Measurements from ENCODE around the gene ADAMTS7.
"Not testable (repeated sequence)": the region's sequence is repeated elsewhere in the genome, so short reads cannot be mapped to it uniquely, and the experiment has no call there.

ADAMTS7 gene

DNA sequence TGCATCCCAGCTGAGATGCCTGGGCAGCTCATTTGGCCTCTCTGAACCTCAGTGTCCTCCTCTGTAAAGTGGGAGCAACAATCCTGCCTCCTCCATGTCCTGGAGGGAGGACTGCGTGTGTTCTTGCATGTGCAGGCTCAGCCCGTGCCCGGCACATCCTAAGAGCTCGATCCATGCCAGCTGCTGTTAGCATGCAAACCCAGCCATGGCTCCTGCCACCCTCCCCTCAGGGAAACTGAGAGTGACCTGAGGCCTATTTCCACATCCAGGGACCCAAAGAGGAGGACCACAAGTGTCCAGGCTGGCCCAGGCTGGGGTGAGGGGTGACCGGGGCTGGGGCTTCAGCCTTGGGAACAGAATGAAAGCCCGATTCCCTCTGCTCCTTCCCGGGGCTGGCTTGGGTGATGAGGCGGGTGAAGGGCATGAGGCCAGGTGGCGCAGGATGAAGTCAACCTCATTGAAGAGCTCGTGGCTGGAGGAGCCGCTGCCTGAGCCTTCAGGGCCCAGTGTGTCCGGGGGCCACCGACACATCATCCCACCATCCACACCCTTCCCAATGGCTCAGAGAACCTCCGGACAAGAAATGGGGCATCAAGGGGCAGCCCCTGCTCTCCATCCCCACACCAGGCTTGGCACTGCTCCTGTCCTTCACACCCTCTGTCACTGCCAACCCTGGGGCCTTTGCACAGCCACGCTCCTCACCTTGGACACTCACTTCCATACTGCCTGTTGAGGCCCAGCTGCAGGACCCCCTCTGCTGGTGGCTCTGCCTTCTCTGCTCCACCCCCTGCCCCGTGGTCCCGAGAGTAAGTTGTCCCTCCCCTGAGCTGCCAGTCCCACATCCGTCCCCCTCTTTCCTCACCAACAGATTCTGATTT is 42.5 kb downstream of the ADAMTS7 start:
- Histone ChIP-seq H3K36me3 (ENCODE audit: insufficient read depth, low read length) (no peaks in the 10 kb centered on the region), H3K9ac (ENCODE audit: low read depth, low read length) (no peak overlapping the region), H4K20me1 (ENCODE audit: insufficient read depth, low read length) (no peaks in the 10 kb centered on the region), H3K79me2 (ENCODE audit: insufficient read depth, low read length) (no peaks in the 10 kb centered on the region), H3K27me3 (ENCODE audit: insufficient read depth, low read length, poor library complexity) (no peaks in the 10 kb centered on the region), H3K4me2 (ENCODE audit: insufficient read depth, low read length) (no peak overlapping the region), H3K4me3 (ENCODE audit: low read depth in 1 of 2, low read length in 2 of 2) (no peak overlapping the region), H3K4me1 (ENCODE audit: insufficient read depth, low read length) (no peaks in the 10 kb centered on the region), H3K9me3 (ENCODE audit: insufficient read depth, low read length, severe bottlenecking) (no peaks in the 10 kb centered on the region), H2AFZ (ENCODE audit: low read depth, low read length) (no peak overlapping the region), H3K27ac (ENCODE audit: low read length) (no peak overlapping the region)
- peak; percentile 35; the same call in 1 of the 3 replicates for ATAC-seq (ENCODE audit: insufficient read depth, low read depth)
- TF ChIP-seq, protein P1, sequence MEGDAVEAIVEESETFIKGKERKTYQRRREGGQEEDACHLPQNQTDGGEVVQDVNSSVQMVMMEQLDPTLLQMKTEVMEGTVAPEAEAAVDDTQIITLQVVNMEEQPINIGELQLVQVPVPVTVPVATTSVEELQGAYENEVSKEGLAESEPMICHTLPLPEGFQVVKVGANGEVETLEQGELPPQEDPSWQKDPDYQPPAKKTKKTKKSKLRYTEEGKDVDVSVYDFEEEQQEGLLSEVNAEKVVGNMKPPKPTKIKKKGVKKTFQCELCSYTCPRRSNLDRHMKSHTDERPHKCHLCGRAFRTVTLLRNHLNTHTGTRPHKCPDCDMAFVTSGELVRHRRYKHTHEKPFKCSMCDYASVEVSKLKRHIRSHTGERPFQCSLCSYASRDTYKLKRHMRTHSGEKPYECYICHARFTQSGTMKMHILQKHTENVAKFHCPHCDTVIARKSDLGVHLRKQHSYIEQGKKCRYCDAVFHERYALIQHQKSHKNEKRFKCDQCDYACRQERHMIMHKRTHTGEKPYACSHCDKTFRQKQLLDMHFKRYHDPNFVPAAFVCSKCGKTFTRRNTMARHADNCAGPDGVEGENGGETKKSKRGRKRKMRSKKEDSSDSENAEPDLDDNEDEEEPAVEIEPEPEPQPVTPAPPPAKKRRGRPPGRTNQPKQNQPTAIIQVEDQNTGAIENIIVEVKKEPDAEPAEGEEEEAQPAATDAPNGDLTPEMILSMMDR (IDR thresholded peaks at IDR 0.05; ENCODE audit: borderline replicate concordance, extremely low read depth, low read length, poor library complexity, severe bottlenecking), result no peak
- no peak for TF ChIP-seq EZH2 (IDR thresholded peaks at IDR 0.05; ENCODE audit: borderline replicate concordance, low read depth, low read length, severe bottlenecking)
- DNase-seq, result no peak

DNA sequence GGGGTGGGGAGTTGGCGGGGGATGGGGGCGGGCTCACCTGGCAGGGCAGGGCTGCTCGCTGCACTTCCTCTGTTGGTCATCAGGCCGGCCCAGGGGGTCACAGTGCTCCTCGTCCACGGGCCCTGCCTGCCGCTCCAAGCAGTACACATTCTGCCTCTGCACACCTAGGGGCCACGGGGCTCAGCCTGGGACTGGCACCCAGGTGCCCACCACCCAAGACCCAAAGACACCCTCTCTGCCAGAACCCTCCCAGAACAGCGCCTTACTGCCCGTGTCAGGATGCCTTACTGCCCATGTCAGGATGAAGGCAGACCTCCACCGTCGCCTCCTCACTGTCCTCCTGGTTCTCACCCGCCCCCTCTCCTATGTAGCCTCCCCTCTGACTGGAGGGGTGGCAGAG is 43.2 kb downstream of the ADAMTS7 start:
- Histone ChIP-seq H3K4me3 (ENCODE audit: low read depth in 1 of 2, low read length in 2 of 2) (no peak overlapping the region), H3K27me3 (ENCODE audit: insufficient read depth, low read length, poor library complexity) (no peaks in the 10 kb centered on the region), H3K4me1 (ENCODE audit: insufficient read depth, low read length) (no peaks in the 10 kb centered on the region), H3K9ac (ENCODE audit: low read depth, low read length) (no peak overlapping the region), H4K20me1 (ENCODE audit: insufficient read depth, low read length) (no peaks in the 10 kb centered on the region), H3K4me2 (ENCODE audit: insufficient read depth, low read length) (no peak overlapping the region), H3K9me3 (ENCODE audit: insufficient read depth, low read length, severe bottlenecking) (no peaks in the 10 kb centered on the region), H3K27ac (ENCODE audit: low read length) (no peak overlapping the region), H3K79me2 (ENCODE audit: insufficient read depth, low read length) (no peaks in the 10 kb centered on the region), H3K36me3 (ENCODE audit: insufficient read depth, low read length) (no peaks in the 10 kb centered on the region), H2AFZ (ENCODE audit: low read depth, low read length) (no peak overlapping the region)
- DNase-seq (no peak), ATAC-seq (ENCODE audit: insufficient read depth, low read depth) (no peak)
- TF ChIP-seq, protein P1 (IDR thresholded peaks at IDR 0.05; ENCODE audit: borderline replicate concordance, extremely low read depth, low read length, poor library complexity, severe bottlenecking), result no peak
- no peak for TF ChIP-seq EZH2 (IDR thresholded peaks at IDR 0.05; ENCODE audit: borderline replicate concordance, low read depth, low read length, severe bottlenecking)

DNA sequence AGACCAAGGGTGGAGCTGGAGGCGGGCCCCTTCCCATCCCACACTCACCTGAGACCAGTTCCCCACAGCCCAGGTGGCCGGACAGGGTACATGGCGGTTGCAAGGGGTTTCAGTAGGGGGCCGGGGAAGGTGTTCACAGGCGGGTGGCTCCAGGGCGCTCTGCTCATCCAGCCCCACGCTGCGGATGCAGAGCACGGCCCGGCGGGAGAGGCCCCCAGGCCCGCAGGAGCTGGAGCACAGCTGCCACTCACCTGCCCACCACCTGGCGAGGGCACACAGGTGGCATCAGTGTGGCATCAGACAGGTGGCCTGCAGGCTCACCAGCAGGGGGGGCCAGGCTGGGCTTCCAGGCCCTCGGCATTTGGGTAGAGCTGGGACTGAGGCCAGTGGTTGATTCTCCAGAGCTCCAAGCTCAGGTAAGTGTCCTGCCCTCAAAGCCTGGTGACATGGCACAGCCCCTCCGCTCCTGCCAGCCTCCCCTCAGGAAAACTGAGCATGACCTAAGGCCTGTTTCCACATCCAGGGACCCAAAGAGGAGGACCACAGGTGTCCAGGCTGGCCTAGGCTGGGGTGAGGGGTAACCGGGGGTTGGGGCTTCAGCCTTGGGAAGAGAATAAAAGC is 43.8 kb downstream of the ADAMTS7 start:
- H3K9ac ChIP-seq (ENCODE audit: low read depth, low read length), result no peak overlapping the region
- H4K20me1 ChIP-seq (ENCODE audit: insufficient read depth, low read length), result no peaks in the 10 kb centered on the region
- DNase-seq (no peak), ATAC-seq (ENCODE audit: insufficient read depth, low read depth) (no peak)
- H3K27ac ChIP-seq (ENCODE audit: low read length), result no peak overlapping the region
- H3K4me2 ChIP-seq (ENCODE audit: insufficient read depth, low read length), result no peak overlapping the region
- TF ChIP-seq, protein P1 (IDR thresholded peaks at IDR 0.05; ENCODE audit: borderline replicate concordance, extremely low read depth, low read length, poor library complexity, severe bottlenecking), result no peak
- no peak for TF ChIP-seq EZH2 (IDR thresholded peaks at IDR 0.05; ENCODE audit: borderline replicate concordance, low read depth, low read length, severe bottlenecking)
- H2AFZ ChIP-seq (ENCODE audit: low read depth, low read length), result no peak overlapping the region
- no peaks in the 10 kb centered on the region for H3K27me3 ChIP-seq (ENCODE audit: insufficient read depth, low read length, poor library complexity)
- no peaks in the 10 kb centered on the region for H3K9me3 ChIP-seq (ENCODE audit: insufficient read depth, low read length, severe bottlenecking)
- H3K79me2 ChIP-seq (ENCODE audit: insufficient read depth, low read length), result no peaks in the 10 kb centered on the region
- no peak overlapping the region for H3K4me3 ChIP-seq (ENCODE audit: low read depth in 1 of 2, low read length in 2 of 2)
- H3K36me3 ChIP-seq (ENCODE audit: insufficient read depth, low read length), result no peaks in the 10 kb centered on the region
- no peaks in the 10 kb centered on the region for H3K4me1 ChIP-seq (ENCODE audit: insufficient read depth, low read length)

DNA sequence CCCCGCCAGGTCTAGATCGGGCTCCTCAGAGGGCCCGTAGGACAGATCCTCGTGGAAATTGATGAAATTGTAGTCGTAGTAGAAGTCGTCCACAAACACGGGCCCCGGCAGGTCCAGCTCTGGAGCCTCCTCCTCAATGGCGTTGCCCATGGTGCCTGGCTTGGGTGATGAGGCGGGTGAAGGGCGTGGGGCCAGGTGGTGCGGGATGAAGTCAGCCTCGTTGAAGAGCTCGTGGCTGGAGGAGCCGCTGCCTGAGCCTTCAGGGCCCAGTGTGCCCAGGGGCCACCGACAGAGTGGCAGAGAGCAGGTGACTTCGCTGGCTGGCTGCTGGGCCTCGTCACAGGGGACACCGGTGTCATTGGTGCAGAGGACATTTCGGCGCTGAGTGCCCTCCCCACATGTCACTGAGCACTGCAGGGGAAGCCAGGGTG is 44.6 kb downstream of the ADAMTS7 start:
- not testable (repeated sequence) for H2AFZ ChIP-seq (ENCODE audit: low read depth, low read length); H3K4me3 ChIP-seq (ENCODE audit: low read depth in 1 of 2, low read length in 2 of 2); H4K20me1 ChIP-seq (ENCODE audit: insufficient read depth, low read length); H3K79me2 ChIP-seq (ENCODE audit: insufficient read depth, low read length); DNase-seq; H3K36me3 ChIP-seq (ENCODE audit: insufficient read depth, low read length); H3K27ac ChIP-seq (ENCODE audit: low read length); H3K27me3 ChIP-seq (ENCODE audit: insufficient read depth, low read length, poor library complexity); H3K9me3 ChIP-seq (ENCODE audit: insufficient read depth, low read length, severe bottlenecking); H3K9ac ChIP-seq (ENCODE audit: low read depth, low read length); ATAC-seq (ENCODE audit: insufficient read depth, low read depth); H3K4me1 ChIP-seq (ENCODE audit: insufficient read depth, low read length); H3K4me2 ChIP-seq (ENCODE audit: insufficient read depth, low read length)
